Measurements from ENCODE around the gene HOMER3.

- TF ChIP-seq, protein P1, sequence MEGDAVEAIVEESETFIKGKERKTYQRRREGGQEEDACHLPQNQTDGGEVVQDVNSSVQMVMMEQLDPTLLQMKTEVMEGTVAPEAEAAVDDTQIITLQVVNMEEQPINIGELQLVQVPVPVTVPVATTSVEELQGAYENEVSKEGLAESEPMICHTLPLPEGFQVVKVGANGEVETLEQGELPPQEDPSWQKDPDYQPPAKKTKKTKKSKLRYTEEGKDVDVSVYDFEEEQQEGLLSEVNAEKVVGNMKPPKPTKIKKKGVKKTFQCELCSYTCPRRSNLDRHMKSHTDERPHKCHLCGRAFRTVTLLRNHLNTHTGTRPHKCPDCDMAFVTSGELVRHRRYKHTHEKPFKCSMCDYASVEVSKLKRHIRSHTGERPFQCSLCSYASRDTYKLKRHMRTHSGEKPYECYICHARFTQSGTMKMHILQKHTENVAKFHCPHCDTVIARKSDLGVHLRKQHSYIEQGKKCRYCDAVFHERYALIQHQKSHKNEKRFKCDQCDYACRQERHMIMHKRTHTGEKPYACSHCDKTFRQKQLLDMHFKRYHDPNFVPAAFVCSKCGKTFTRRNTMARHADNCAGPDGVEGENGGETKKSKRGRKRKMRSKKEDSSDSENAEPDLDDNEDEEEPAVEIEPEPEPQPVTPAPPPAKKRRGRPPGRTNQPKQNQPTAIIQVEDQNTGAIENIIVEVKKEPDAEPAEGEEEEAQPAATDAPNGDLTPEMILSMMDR (IDR thresholded peaks at IDR 0.05; ENCODE audit: poor library complexity) = no peak
- TF ChIP-seq EZH2phosphoT487 (IDR thresholded peaks at IDR 0.05; ENCODE audit: low read depth, severe bottlenecking, unreplicated experiment) = no peak
- TF ChIP-seq EZH2 (IDR thresholded peaks at IDR 0.05; ENCODE audit: borderline replicate concordance) = no peak
Measured at GRCh38 chr19:18904334-18905057, 36.5 kb downstream of the HOMER3 start.

Data from hepatocyte (in vitro differentiated cells).